Smooth muscle cell (in vitro differentiated cells): ENCODE data around the gene CAPN10. TPM values are rescaled to one million over a fixed set of nuclear protein-coding genes. Genes with fewer than 3 reads are reported as not detected.
A peak's percentile ranks its signal among the peaks of the same experiment; 100 is the strongest.

Experiments
- DNase-seq: peaks from one replicate; lab custom pipeline; 2025; ENCODE audit not compliant: unreplicated experiment; lab: John Stamatoyannopoulos, UW
- H2AFZ ChIP-seq: fragments of 200-600 bp; sonication (generic); 2 replicates; pipeline ENCODE4 v1.6.0; 2016; ENCODE audit warnings: antibody characterized with exemption, low read depth, mild to moderate bottlenecking
- H3F3A ChIP-seq: fragments of 200-600 bp; sonication (generic); 2 replicates; pipeline ENCODE4 v1.6.0; 2017; ENCODE audit warnings: antibody characterized with exemption, low read depth
- H3K27ac ChIP-seq: fragments of 200-600 bp; sonication (generic); 2 replicates; pipeline ENCODE4 v1.5.1; 2016; ENCODE audit warnings: low read depth, mild to moderate bottlenecking
- H3K27me3 ChIP-seq: fragments of 200-600 bp; sonication (generic); 2 replicates; pipeline ENCODE4 v1.6.1; 2016; ENCODE audit warnings: low read depth, mild to moderate bottlenecking
- H3K36me3 ChIP-seq: fragments of 200-600 bp; sonication (generic); 2 replicates; pipeline ENCODE4 v1.5.1; 2016; ENCODE audit warnings: low read depth
- H3K4me1 ChIP-seq: fragments of 200-600 bp; sonication (generic); 2 replicates; pipeline ENCODE4 v1.5.1; 2016; ENCODE audit warnings: low read depth
- H3K4me2 ChIP-seq: fragments of 200-600 bp; sonication (generic); 2 replicates; pipeline ENCODE4 v1.6.0; 2016; ENCODE audit warnings: mild to moderate bottlenecking
- H3K4me3 ChIP-seq: fragments of 200-600 bp; sonication (generic); 2 replicates; pipeline ENCODE4 v1.5.1; 2016; ENCODE audit warnings: mild to moderate bottlenecking
- H3K79me2 ChIP-seq: fragments of 200-600 bp; sonication (generic); 2 replicates; pipeline ENCODE4 v1.6.0; 2016; ENCODE audit warnings: low read depth, mild to moderate bottlenecking
- H3K9ac ChIP-seq: fragments of 200-600 bp; sonication (generic); 2 replicates; pipeline ENCODE4 v1.6.0; 2016; ENCODE audit warnings: low read depth
- H3K9me3 ChIP-seq: fragments of 200-600 bp; sonication (generic); replicated peaks from 2 replicates; pipeline ENCODE4 v1.5.1; 2016; ENCODE audit warnings: low read depth
- H4K20me1 ChIP-seq: fragments of 200-600 bp; sonication (generic); 2 replicates; pipeline ENCODE4 v1.6.0; 2016; ENCODE audit warnings: low read depth
- WGBS: methylation state at CpG from one replicate; pipeline ENCODE4 v1.1.7; 2016; ENCODE audit warnings: low lambda C conversion rate; 5-methylcytosine and 5-hydroxymethylcytosine counted together
- polyA plus RNA-seq: library from polyadenylated mRNA; unstranded; fragments of >200 nt; fragmentation: Nextera tagmentation; extraction: Ambion mirVana; gene quantifications from 2 replicates; pipeline ENCODE4 v1.2.1, GENCODE V29; 2016
- total RNA-seq: library from RNA; depleted of rRNA; stranded (reverse); fragments of >200 nt; gene quantifications from 2 replicates; pipeline ENCODE4 v1.2.3, GENCODE V29; 2014
- TF ChIP-seq, protein P1 (sequence below): fragments of 200-600 bp; sonication (generic); IDR thresholded peaks from 2 replicates; pipeline ENCODE4 v1.5.1; 2017; ENCODE audit warnings: borderline replicate concordance, mild to moderate bottlenecking, antibody characterized with exemption; ENCODE audit not compliant: insufficient read depth, poor library complexity, severe bottlenecking

CAPN10 gene
- total and polyA plus RNA-seq, 2 experiments from 2014 or later, result 6.6 to 17.0 TPM

DNA sequence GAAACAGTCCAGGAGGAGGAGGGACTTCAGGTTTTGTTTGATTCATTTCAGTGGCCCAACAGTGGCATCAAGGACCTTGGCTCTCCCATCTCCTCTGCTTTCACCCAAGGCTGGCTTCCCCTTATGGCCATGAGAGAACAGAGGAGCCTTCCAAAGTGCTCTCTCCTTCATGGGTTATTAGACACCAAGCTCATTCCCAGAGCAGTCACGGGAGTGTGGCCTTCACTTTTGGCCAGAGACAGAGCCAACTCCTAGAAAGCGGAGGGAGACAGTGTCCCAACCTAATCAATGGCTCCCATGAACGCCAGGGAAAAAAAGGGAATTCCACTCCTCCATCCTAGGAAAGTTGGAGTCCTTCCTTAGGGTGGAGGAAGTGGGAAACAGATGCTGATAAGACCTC lies 27.2 kb upstream of the CAPN10 start:
- no peaks in the 10 kb centered on the region for H3K36me3 ChIP-seq
- H3K9ac ChIP-seq, result no peak overlapping the region
- peaks cover 16% of the 10 kb centered on the region for H3F3A ChIP-seq
- DNase-seq, result no peak
- peak overlapping the region; percentile 85 for H3K4me3 ChIP-seq
- no peak overlapping the region for H2AFZ ChIP-seq
- WGBS, result 98% methylated on average over 3 of the region's 3 CpGs
- peak overlapping the region; percentile 96 for H3K4me2 ChIP-seq
- peaks cover 17% of the 10 kb centered on the region for H3K79me2 ChIP-seq
- H3K27me3 ChIP-seq, result no peaks in the 10 kb centered on the region
- H3K27ac ChIP-seq, result no peak overlapping the region
- peaks cover 35% of the 10 kb centered on the region for H4K20me1 ChIP-seq
- no peaks in the 10 kb centered on the region for H3K9me3 ChIP-seq
- TF ChIP-seq, protein P1, sequence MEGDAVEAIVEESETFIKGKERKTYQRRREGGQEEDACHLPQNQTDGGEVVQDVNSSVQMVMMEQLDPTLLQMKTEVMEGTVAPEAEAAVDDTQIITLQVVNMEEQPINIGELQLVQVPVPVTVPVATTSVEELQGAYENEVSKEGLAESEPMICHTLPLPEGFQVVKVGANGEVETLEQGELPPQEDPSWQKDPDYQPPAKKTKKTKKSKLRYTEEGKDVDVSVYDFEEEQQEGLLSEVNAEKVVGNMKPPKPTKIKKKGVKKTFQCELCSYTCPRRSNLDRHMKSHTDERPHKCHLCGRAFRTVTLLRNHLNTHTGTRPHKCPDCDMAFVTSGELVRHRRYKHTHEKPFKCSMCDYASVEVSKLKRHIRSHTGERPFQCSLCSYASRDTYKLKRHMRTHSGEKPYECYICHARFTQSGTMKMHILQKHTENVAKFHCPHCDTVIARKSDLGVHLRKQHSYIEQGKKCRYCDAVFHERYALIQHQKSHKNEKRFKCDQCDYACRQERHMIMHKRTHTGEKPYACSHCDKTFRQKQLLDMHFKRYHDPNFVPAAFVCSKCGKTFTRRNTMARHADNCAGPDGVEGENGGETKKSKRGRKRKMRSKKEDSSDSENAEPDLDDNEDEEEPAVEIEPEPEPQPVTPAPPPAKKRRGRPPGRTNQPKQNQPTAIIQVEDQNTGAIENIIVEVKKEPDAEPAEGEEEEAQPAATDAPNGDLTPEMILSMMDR, result no peak
- peaks cover 13% of the 10 kb centered on the region for H3K4me1 ChIP-seq

DNA sequence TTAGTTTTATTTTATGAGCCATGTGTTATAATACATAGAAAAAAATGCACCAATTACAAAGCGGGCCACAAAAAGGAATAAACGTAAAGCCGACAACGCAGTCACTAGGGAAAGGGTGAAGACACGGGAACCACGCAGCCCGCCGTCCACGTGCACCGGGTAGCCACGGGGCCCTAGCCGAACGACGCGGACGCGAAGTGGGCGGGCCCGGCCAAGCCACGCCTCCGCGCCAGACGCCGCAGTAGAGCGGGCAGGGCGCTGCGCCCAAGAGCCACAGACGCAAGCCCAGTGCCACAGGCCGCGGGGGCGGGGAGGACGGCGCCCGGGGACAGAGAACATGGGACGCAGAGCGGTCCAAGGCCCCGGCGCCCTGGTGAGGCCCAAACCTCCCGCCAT lies 26.5 kb upstream of the CAPN10 start, which contains the start of gene DUSP28:
DUSP28 (plus strand) TSS at position 274 of the 396 bp plus-strand sequence. CDS start 328 bp downstream, outside the sequence.
- Histone ChIP-seq H3F3A (peaks cover 16% of the 10 kb centered on the region), H3K27me3 (no peaks in the 10 kb centered on the region), H3K9me3 (no peaks in the 10 kb centered on the region), H3K4me1 (peaks cover 13% of the 10 kb centered on the region), H3K79me2 (peaks cover 17% of the 10 kb centered on the region), H3K4me2 (peak within 1 kb of the TSS; percentile 96), H4K20me1 (peaks cover 35% of the 10 kb centered on the region), H3K4me3 (peak within 1 kb of the TSS; percentile 85), H3K36me3 (no peaks in the 10 kb centered on the region), H3K27ac (peak within 1 kb of the TSS; percentile 95), H3K9ac (peak within 1 kb of the TSS; percentile 92), H2AFZ (peak within 1 kb of the TSS; percentile 74)
- TF ChIP-seq, protein P1, result no peak
- DNase-seq, result peak; percentile 81
- WGBS, result 2% methylated on average over 31 of the region's 39 CpGs

DNA sequence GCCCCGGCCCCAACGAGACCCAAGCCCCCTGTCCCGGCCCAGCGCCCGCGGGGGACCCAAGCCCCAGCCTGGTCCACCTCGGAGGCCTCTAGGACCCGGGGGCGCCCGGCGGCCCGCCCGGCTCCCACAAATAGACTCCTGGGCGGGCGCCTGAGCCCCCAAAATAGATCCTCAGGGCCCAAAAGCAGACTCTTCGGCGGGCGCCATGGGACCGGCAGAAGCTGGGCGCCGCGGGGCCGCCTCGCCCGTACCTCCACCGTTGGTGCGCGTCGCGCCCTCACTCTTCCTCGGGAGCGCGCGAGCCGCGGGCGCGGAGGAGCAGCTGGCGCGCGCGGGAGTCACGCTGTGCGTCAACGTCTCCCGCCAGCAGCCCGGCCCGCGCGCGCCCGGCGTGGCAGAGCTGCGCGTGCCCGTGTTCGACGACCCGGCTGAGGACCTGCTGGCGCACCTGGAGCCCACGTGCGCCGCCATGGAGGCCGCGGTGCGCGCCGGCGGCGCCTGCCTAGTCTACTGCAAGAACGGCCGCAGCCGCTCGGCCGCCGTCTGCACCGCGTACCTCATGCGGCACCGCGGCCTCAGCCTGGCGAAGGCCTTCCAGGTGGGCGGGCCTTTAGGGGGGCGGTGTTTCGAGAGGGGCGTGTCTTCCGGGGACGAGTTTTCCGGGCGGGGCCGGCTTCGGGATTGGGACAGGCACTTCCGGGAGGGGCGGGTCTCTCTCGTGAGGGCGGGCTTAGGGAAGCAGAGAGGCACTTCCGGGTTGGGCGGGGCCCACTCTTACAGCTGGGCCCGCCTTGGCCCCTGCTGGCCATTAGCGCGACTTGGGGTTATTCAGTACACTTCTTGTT lies 25.8 kb upstream of the CAPN10 start:
- H3K27me3 ChIP-seq, result no peaks in the 10 kb centered on the region
- H3K27ac ChIP-seq, result peak overlapping the region; percentile 95
- peaks cover 13% of the 10 kb centered on the region for H3K4me1 ChIP-seq
- peak overlapping the region; percentile 85 for H3K4me3 ChIP-seq
- H4K20me1 ChIP-seq, result peaks cover 33% of the 10 kb centered on the region
- H3K4me2 ChIP-seq, result peak overlapping the region; percentile 96
- DNase-seq, result peak; percentile 96
- H3K79me2 ChIP-seq, result peaks cover 17% of the 10 kb centered on the region
- H3K9ac ChIP-seq, result peak overlapping the region; percentile 92
- H3K9me3 ChIP-seq, result no peaks in the 10 kb centered on the region
- TF ChIP-seq, protein P1, result no peak
- WGBS, result 1% methylated on average over 76 of the region's 101 CpGs
- no peaks in the 10 kb centered on the region for H3K36me3 ChIP-seq
- H3F3A ChIP-seq, result peaks cover 21% of the 10 kb centered on the region
- peak overlapping the region; percentile 74 for H2AFZ ChIP-seq
